Neural cell (in vitro differentiated cells): ENCODE data around the gene ITGA8. TPM values are rescaled to one million over a fixed set of nuclear protein-coding genes. Genes with fewer than 3 reads are reported as not detected.

Experiments
- H2AFZ ChIP-seq: fragments of 200-600, 300-800 bp; sonication (generic), shearing (Covaris generic); 2 replicates; pipeline ENCODE4 v1.6.0; 2014; ENCODE audit warnings: low read depth, mild to moderate bottlenecking, antibody characterized with exemption, low read length, moderate library complexity
- H3F3A ChIP-seq: fragments of 200-600 bp; shearing (Covaris generic); 2 replicates; pipeline ENCODE4 v1.6.1; 2016; ENCODE audit warnings: mild to moderate bottlenecking, moderate library complexity, mixed read lengths, antibody characterized with exemption, low read length; ENCODE audit not compliant: insufficient read depth, poor library complexity, severe bottlenecking
- H3K27ac ChIP-seq: fragments of 200-600, 300-800 bp; sonication (generic), shearing (Covaris generic); 2 replicates; pipeline ENCODE4 v1.5.1; 2014; ENCODE audit warnings: mild to moderate bottlenecking, low read length, moderate library complexity
- H3K27me3 ChIP-seq: fragments of 300-800, 200-600 bp; sonication (generic), shearing (Covaris generic); 2 replicates; pipeline ENCODE4 v1.6.0; 2014; ENCODE audit warnings: mild to moderate bottlenecking, low read depth, low read length, moderate library complexity; ENCODE audit not compliant: insufficient read depth
- H3K36me3 ChIP-seq: fragments of 300-800, 200-600 bp; sonication (generic), shearing (Covaris generic); 2 replicates; pipeline ENCODE4 v1.5.1; 2014; ENCODE audit warnings: mild to moderate bottlenecking, antibody characterized with exemption, low read length, moderate library complexity; ENCODE audit not compliant: insufficient read depth
- H3K4me2 ChIP-seq: fragments of 300-800, 200-600 bp; sonication (generic), shearing (Covaris generic); 2 replicates; pipeline ENCODE4 v1.6.0; 2014; ENCODE audit warnings: mild to moderate bottlenecking, low read length
- H3K4me3 ChIP-seq: fragments of 300-800, 200-600 bp; sonication (generic), shearing (Covaris generic); 2 replicates; pipeline ENCODE4 v1.5.1; 2014; ENCODE audit warnings: mild to moderate bottlenecking, low read length, moderate library complexity
- H3K79me2 ChIP-seq: fragments of 200-600 bp; shearing (Covaris generic); replicated peaks from 2 replicates; pipeline ENCODE4 v1.6.0; 2014; ENCODE audit warnings: mild to moderate bottlenecking, low read length, moderate library complexity; ENCODE audit not compliant: insufficient read depth
- H3K9ac ChIP-seq: fragments of 300-800, 200-600 bp; sonication (generic), shearing (Covaris generic); 2 replicates; pipeline ENCODE4 v1.6.1; 2016; ENCODE audit warnings: mild to moderate bottlenecking, low read length, mixed read lengths
- H3K9me2 ChIP-seq: fragments of 200-600 bp; shearing (Covaris generic); 2 replicates; pipeline ENCODE4 v1.6.1; 2016; ENCODE audit warnings: mild to moderate bottlenecking, low read length, mixed read lengths; ENCODE audit not compliant: insufficient read depth
- H3K9me3 ChIP-seq: fragments of 200-600, 300-800 bp; sonication (generic), shearing (Covaris generic); 2 replicates; pipeline ENCODE4 v1.6.1; 2016; ENCODE audit warnings: mild to moderate bottlenecking, mixed run types, low read length, moderate library complexity, mixed read lengths
- H4K20me1 ChIP-seq: fragments of 200-600 bp; shearing (Covaris generic); 2 replicates; pipeline ENCODE4 v1.6.1; 2016; ENCODE audit warnings: mild to moderate bottlenecking, mixed run types; ENCODE audit not compliant: insufficient read depth
- CTCF ChIP-seq: fragments of 450-650 bp; IDR thresholded peaks from 2 replicates; pipeline ENCODE4 v1.5.1; 2014; ENCODE audit warnings: antibody characterized with exemption, mild to moderate bottlenecking, moderate library complexity; ENCODE audit not compliant: poor library complexity, severe bottlenecking
- EP300 ChIP-seq: fragments of 450-650 bp; conservative IDR thresholded peaks from 2 replicates; pipeline ENCODE4 v1.6.1; 2014; ENCODE audit warnings: antibody characterized with exemption, mild to moderate bottlenecking, moderate library complexity; ENCODE audit not compliant: poor library complexity, severe bottlenecking
- EZH2 ChIP-seq: fragments of 200-600, 300-800 bp; shearing (Covaris generic), sonication (generic); IDR thresholded peaks from 2 replicates; pipeline ENCODE4 v1.6.1; 2014; ENCODE audit warnings: antibody characterized with exemption, low read length, borderline replicate concordance, mild to moderate bottlenecking; ENCODE audit not compliant: insufficient read depth, poor library complexity, severe bottlenecking
- MXI1 ChIP-seq: fragments of 450-650 bp; conservative IDR thresholded peaks from 2 replicates; pipeline ENCODE4 v1.6.1; 2014; ENCODE audit warnings: antibody characterized with exemption, mild to moderate bottlenecking; ENCODE audit not compliant: poor library complexity, severe bottlenecking
- POLR2AphosphoS5 ChIP-seq: IDR thresholded peaks from 2 replicates; pipeline ENCODE4 v1.6.1; 2012
- RAD21 ChIP-seq: fragments of 450-650 bp; conservative IDR thresholded peaks from 2 replicates; pipeline ENCODE4 v1.6.1; 2014; ENCODE audit warnings: antibody characterized with exemption, mild to moderate bottlenecking, moderate library complexity
- REST ChIP-seq: IDR thresholded peaks from 2 replicates; pipeline ENCODE4 v1.6.1; 2012; ENCODE audit warnings: borderline replicate concordance
- SMC3 ChIP-seq: fragments of 450-650 bp; conservative IDR thresholded peaks from 2 replicates; pipeline ENCODE4 v1.6.1; 2014; ENCODE audit warnings: antibody characterized with exemption, mild to moderate bottlenecking, moderate library complexity; ENCODE audit not compliant: poor library complexity
- TAF1 ChIP-seq: IDR thresholded peaks from 2 replicates; pipeline ENCODE4 v1.6.1; 2012; ENCODE audit warnings: low read depth
- polyA plus RNA-seq: library from polyadenylated mRNA; depleted of rRNA; stranded (reverse); fragments of >200 nt; gene quantifications from 2 replicates; pipeline ENCODE4 v1.2.3, GENCODE V29; 2014

ITGA8 gene
- polyA plus RNA-seq, 1 donor from 2014 or later: 0.11 TPM

GRCh38 chr10:15737656-15738055 lies 17.9 kb upstream of the ITGA8 start:
- Histone ChIP-seq H3K9me2 (no peaks in the 10 kb centered on the region), H3K27ac (no peak overlapping the region), H3K9me3 (no peaks in the 10 kb centered on the region), H3K27me3 (no peaks in the 10 kb centered on the region), H3K4me2 (no peak overlapping the region), H2AFZ (no peak overlapping the region), H3F3A (no peaks in the 10 kb centered on the region), H4K20me1 (no peaks in the 10 kb centered on the region), H3K36me3 (no peaks in the 10 kb centered on the region), H3K4me3 (no peak overlapping the region), H3K79me2 (no peaks in the 10 kb centered on the region), H3K9ac (no peak overlapping the region)
- no peak for TF ChIP-seq EP300
- no peak for TF ChIP-seq SMC3
- TF ChIP-seq CTCF: no peak
- TF ChIP-seq RAD21: no peak
- TF ChIP-seq EZH2: no peak
- TF ChIP-seq TAF1: no peak
- no peak for TF ChIP-seq MXI1
- TF ChIP-seq POLR2AphosphoS5: no peak

GRCh38 chr10:15735763-15736162 lies 16.0 kb upstream of the ITGA8 start:
- Histone ChIP-seq H3K9ac (no peak overlapping the region), H3K27me3 (no peaks in the 10 kb centered on the region), H3K36me3 (no peaks in the 10 kb centered on the region), H3K79me2 (no peaks in the 10 kb centered on the region), H3K9me3 (no peaks in the 10 kb centered on the region), H3K9me2 (no peaks in the 10 kb centered on the region), H3F3A (no peaks in the 10 kb centered on the region), H3K4me3 (no peak overlapping the region), H3K27ac (no peak overlapping the region), H3K4me2 (no peak overlapping the region), H2AFZ (no peak overlapping the region), H4K20me1 (no peaks in the 10 kb centered on the region)
- TF ChIP-seq RAD21 (no peak), TAF1 (no peak), POLR2AphosphoS5 (no peak), REST (no peak)

GRCh38 chr10:15730341-15730740 lies 10.6 kb upstream of the ITGA8 start:
- H3K36me3 ChIP-seq: no peaks in the 10 kb centered on the region
- no peak overlapping the region for H3K4me2 ChIP-seq
- no peaks in the 10 kb centered on the region for H3K9me3 ChIP-seq
- no peak overlapping the region for H3K9ac ChIP-seq
- no peak overlapping the region for H3K27ac ChIP-seq
- no peaks in the 10 kb centered on the region for H3K27me3 ChIP-seq
- no peaks in the 10 kb centered on the region for H3F3A ChIP-seq
- H3K4me3 ChIP-seq: no peak overlapping the region
- TF ChIP-seq TAF1: no peak
- no peak for TF ChIP-seq REST
- TF ChIP-seq MXI1: no peak
- no peak for TF ChIP-seq CTCF
- no peak for TF ChIP-seq EZH2
- no peak for TF ChIP-seq POLR2AphosphoS5
- TF ChIP-seq SMC3: no peak
- no peak for TF ChIP-seq EP300
- no peak for TF ChIP-seq RAD21
- H2AFZ ChIP-seq: no peak overlapping the region
- H3K79me2 ChIP-seq: no peaks in the 10 kb centered on the region
- no peaks in the 10 kb centered on the region for H4K20me1 ChIP-seq
- no peaks in the 10 kb centered on the region for H3K9me2 ChIP-seq
